HS-5 (cell line): Measurements from ENCODE around the gene CDA.

ENCODE experiments used
- DNase-seq: peaks from one replicate; pipeline ENCODE4 v3.0.0-alpha.2; 2012; ENCODE audit warnings: low read depth

Gene CDA

DNA sequence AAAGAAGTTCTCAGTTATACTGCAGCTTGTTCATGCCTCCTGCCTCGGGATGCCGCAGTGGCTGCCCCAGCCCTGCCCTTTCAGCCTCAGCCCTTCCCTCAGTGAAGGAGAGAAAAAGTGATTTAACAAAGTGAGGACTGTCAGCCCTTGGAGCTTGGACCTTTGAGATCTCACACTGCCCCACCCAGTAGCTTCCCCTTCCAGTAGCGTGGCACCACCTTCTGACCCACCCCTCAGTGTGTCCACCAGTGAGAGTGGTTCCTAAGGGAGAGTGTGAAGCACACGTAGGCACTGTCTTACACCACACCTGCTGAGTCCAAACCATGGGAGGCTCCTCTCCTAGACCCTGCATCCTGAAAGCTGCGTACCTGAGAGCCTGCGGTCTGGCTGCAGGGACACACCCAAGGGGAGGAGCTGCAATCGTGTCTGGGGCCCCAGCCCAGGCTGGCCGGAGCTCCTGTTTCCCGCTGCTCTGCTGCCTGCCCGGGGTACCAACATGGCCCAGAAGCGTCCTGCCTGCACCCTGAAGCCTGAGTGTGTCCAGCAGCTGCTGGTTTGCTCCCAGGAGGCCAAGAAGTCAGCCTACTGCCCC, at the start of gene CDA:
Gene CDA, plus strand, starts transcription at position 464 of the 592 bp plus-strand sequence. Its CDS starts 33 bp downstream, at position 497.
- DNase-seq: no peak

DNA sequence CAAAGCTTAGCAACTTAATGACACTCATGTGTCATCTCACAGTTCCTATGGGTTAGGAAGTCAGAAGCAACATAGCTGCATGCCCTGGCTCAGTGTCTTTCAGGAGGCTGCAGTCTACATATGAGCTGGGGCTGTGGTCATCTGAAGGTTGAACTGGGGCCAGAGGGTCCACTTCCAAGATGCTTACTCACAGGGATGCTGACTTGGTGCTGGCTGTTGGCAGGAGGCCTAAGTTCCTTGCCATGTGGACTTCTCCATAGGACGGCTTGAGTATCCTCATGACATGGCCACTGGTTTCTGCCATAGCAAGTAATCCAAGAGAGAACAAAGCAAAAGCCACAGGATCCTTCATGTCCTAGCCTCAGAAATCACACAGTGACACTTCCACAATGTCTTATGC, 48.6 kb upstream of the CDA start:
- DNase-seq: no peak

DNA sequence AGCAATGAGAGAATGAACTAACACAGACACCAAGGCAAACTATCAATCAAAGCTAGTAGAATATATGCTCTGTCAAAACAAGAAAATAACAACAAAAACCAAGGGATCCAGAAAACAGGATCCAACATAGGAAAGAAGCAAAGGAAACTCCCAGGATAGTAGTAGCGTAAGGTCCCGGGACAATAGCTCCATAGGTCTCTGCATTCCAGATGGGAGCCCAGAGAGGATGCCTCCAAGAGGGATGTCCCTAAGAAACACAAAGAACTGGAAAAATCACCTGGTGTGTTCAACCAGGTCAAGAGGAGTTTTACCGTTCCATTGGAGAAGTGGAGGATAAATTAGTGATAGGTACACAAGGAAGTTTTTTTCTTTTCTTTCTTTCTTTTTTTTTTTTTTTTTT, 42.3 kb upstream of the CDA start:
- DNase-seq: no peak

- DNase-seq: no peak
Measured at GRCh38 chr1:20551161-20551560, 37.7 kb upstream of the CDA start.

DNA sequence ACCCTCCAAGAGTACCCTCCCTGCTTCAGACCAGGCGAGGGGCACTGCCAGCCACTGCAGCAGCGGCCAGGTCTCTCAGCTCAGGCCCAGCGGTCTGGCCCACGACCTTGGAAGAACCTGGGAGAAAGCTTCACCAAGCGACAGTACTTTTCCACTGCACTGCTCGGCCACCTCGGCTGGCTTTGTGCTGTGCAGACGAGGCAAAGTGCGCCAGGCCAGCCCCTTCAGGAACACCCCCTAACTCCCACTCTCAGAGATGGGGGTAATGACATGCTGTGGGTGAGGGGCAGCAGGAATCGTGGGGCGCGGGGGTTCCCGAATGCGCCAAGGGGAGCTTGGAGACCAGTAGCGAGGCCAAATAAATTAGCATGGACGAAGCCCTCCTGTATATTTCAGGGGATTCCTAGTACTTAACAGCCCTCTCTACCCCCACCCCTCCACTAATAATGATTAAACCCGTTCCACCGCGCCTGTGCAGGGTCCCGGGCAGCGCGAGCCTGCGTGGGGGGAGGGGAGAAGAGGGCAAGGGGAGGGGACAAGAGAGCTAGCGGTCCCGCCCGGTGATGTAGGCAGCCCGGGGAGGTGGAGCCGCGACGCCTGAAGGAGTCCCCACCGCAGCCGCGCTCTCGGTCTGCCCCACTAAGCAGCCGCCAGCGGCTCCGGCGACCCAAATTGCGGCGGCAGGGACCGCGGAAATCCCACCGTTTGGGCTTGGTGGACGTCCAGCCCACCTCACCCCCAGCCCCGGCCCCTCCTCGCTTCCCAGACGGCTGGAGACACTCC, 36.8 kb upstream of the CDA start, which contains the start of gene FAM43B:
Gene FAM43B, plus strand, starts transcription at position 629 of the 783 bp plus-strand sequence. CDS start 401 bp downstream, outside the sequence.
- no peak for DNase-seq

GRCh38 chr1:20552728-20553445, 36.0 kb upstream of the CDA start:
- no peak for DNase-seq

DNA sequence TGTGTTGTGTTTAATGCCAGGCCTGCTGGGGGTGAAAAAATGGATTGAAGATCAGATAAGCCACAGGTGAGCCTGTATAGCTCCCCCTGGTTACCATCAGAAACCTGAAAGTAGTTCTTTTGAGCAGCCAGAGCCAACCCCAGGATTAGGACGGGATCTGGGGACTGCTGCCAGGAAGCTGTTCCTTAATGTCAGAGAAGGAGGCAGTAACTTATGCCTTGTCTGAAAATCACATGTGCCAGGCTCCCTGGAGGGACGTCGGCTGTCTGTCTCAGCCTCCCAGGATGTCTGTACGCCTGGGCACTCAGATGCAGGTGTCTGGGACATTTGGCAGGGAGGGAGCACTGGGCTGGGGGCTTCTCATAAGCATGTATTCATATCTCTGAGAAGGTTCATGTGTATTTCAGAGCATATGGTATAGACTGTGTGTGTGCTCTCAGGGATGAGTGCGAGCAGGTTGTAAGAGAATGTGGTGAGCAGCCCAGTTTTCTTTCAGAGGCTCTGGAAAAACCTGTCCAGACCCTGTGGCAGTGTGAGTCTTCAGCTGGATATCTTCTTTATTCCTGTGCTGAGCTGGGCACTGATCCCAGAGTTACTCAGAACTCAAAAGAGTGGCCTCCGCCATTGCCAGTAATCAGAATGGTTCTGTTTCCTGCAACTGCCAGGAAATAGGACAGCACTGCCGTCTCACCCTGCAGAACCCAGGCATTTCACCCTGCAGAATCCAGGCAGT, 33.7 kb upstream of the CDA start:
- DNase-seq: no peak

DNA sequence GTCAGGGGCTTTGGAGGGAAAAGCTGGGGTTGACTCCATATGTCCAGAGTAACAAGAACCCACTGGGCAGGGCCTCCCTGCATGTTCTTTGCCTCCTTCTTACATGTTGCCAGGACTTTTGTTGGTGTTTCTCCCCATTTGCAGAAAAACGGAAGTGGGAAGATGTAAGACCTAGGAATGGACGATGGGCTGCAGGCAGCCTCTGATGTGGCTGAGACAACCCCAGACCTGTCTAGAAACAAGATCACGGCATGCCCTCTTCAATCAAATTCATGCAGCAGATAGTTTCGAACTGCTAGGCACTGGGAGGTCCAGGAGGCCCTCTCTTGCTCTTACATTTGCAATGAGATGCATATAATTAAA, 33.2 kb upstream of the CDA start:
- no peak for DNase-seq

GRCh38 chr1:20558191-20558590, 30.7 kb upstream of the CDA start:
- DNase-seq: no peak

DNA sequence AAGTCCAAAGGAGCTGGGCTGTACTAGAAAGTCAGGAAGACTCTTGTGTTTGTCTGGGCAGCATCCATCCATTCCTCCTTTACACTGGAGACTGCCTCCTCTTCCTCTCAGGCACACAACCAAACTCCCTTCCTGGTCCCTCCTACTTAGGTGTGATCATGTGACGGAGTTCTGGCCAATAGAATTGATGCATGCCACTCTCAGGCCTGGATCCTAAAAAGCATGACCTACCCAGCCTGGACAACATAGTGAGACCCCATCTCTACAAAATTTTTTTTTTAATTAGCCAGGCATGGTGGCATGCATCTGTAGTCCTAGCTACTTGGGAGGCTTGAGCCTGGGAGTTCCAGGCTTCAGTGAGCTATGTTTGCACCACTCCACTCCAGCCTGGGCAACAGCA, 27.9 kb upstream of the CDA start:
- no peak for DNase-seq

GRCh38 chr1:20565234-20565633, 23.7 kb upstream of the CDA start:
- DNase-seq: no peak

DNA sequence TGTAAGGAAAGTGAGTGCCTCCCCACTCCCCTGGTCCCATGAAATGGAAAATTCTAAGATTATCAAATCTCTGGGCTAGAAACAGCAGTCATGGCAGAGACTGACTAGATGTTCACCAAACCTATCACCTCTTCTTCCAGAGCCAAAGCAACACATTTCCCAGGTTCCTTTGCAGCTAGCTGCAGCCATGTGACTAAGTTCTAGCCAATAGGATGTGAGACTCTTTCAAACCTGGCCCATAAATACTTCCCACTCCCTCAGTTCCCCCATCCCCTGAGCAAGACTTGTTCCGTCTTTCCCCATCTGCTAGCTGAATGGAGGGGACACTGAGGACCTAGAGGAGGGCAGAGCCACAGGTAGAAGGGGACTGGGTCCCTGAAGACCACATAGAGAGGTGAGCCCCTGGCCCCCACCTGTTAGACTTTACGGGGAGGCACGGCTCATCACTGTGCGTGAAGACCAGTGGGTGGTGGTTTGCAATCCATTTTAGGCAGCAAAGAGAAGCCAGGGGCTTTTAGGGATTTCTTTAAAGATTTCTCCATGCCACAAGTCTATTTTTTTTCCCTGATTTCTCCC, 19.3 kb upstream of the CDA start:
- no peak for DNase-seq

DNA sequence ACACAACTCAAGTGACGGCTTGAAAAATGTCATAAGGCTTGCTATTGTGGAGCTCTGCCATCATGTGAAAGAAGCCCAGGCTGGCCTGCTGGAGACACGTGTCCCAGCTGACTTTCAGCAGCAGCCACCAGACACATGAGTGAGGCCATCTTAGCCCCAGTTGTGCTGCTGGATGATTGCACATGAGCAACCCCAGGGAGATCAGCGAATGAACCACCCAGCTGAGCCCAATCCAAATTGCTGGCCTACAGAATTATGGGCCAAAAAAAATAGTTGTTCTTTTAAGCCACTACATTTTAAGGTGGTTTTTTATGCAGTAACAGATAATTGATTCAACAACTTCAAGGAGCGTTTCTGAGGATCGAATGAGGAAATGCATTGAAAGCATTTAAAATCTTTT, 17.5 kb upstream of the CDA start:
- no peak for DNase-seq

DNA sequence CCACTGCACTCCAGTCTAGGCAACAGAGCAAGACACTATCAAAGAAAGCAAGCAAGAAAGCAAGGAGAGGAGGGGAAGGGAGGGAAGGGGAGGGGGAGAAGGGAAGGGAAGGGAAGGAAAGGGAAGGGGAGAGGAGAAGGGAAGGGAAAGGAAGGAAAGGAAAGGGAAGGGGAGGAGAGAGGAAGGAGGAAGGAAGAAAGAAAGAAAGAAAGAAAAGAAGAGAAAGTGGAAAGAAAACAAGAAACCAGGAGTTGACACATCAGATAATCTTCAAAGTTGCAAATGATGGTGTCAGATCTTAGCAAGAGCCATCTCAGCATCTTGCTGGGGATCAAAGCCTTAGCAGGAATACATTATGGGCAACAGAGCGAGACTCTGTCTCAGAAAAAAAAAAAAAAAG, 14.9 kb upstream of the CDA start:
- DNase-seq: no peak

- no peak for DNase-seq
Measured at GRCh38 chr1:20574686-20575540, 14.0 kb upstream of the CDA start.

- DNase-seq: no peak
Measured at GRCh38 chr1:20575541-20576336, 13.2 kb upstream of the CDA start.

DNA sequence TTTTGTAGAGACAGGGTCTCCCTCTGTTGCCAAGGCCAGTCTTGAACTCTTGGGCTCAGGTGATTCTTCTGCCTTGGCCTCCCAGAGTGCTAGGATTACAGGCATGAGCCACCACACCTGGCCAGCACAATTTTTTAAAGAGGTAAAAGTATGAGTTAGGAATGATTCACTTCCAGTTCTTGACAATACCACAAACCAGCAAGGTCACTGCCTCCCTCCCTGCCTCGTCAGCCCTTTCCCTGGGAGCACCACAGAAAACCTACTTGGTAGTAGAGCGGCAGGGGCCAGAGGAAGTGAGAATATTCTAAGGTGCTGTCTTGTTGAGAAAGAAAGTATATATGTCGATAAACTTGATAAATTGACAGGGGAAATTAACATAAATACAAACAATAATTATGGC, 10.8 kb upstream of the CDA start:
- DNase-seq: no peak

DNA sequence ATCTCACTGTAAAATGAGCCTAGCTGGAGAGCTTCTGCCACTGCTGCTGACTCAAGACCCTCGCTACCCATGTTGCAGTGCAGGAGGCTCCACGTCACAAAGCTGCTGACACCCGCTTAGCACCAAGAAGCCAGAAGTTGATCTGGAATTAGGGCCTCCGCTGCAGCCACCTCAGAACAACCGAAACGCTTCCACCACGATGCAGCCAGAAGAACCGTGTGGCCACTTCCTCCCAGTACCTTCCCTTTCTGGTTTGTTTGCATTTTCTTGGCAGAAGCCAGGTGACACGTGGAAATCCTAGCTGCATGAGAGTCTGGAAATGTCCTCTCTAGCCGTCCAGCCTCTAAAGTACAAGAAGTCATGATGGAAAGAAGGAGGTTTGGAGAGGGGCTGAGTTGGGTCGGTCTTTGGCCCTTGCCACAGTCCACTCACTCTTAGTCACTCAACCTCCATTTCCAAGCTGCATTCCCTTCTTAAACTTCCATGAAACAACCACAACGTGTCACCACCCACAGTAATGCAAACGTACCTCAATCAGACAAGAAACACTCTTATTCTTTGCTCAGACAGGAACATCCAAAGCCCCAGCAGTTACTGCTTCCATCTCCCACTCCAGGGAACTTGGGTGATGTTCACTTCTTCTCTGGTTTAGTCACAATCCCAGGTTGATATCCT, 10.0 kb upstream of the CDA start:
- no peak for DNase-seq

- no peak for DNase-seq
Measured at GRCh38 chr1:20584890-20585289, 4.0 kb upstream of the CDA start.
